HepG2 (cell line): ENCODE measurements around the gene GTF2I. TPM values are rescaled to one million over a fixed set of nuclear protein-coding genes. Genes with fewer than 3 reads are reported as not detected.
A peak's percentile ranks its signal among the peaks of the same experiment; 100 is the strongest.

Source experiments
- ARNT2 ChIP-seq: sonication (generic); formaldehyde crosslinking; IDR thresholded peaks from 2 replicates; pipeline ENCODE4 v1.8.0; 2022; ENCODE audit warnings: mild to moderate bottlenecking, low read depth, missing genetic modification reagents, moderate library complexity
- BRF2 ChIP-seq: sonication (generic); formaldehyde crosslinking; IDR thresholded peaks from 2 replicates; pipeline ENCODE4 v1.8.1; 2022; ENCODE audit warnings: mild to moderate bottlenecking, missing genetic modification reagents
- EED ChIP-seq: sonication (generic); formaldehyde crosslinking; IDR thresholded peaks from 2 replicates; pipeline ENCODE4 v1.5.0; 2020; ENCODE audit warnings: mild to moderate bottlenecking, missing genetic modification reagents
- ETV6 ChIP-seq: sonication (generic); formaldehyde crosslinking; conservative IDR thresholded peaks from 2 replicates; pipeline ENCODE4 v1.4.0; 2020; ENCODE audit warnings: missing genetic modification reagents
- HNF1B ChIP-seq: sonication (generic); formaldehyde crosslinking; IDR thresholded peaks from 2 replicates; pipeline ENCODE4 v1.5.1; 2020; ENCODE audit warnings: mild to moderate bottlenecking, moderate library complexity, missing genetic modification reagents
- HOXA3 ChIP-seq: sonication (generic); formaldehyde crosslinking; IDR thresholded peaks from 2 replicates; pipeline ENCODE4 v1.5.0; 2020; ENCODE audit warnings: missing genetic modification reagents
- KDM2A ChIP-seq: sonication (generic); formaldehyde crosslinking; IDR thresholded peaks from 2 replicates; pipeline ENCODE4 v1.4.0; 2020; ENCODE audit warnings: low read depth, missing genetic modification reagents, borderline replicate concordance
- NAIF1 ChIP-seq: sonication (generic); formaldehyde crosslinking; IDR thresholded peaks from 2 replicates; pipeline ENCODE4 v1.5.0; 2020; ENCODE audit warnings: mild to moderate bottlenecking, missing genetic modification reagents, borderline replicate concordance
- NR2F2 ChIP-seq: IDR thresholded peaks from 2 replicates; pipeline ENCODE4 v1.6.1; 2012; ENCODE audit warnings: low read depth, inconsistent platforms, borderline replicate concordance
- POLR2G ChIP-seq: fragments of 200-400 bp; formaldehyde crosslinking; IDR thresholded peaks from 2 replicates; pipeline ENCODE4 v1.6.1; 2018; ENCODE audit warnings: mild to moderate bottlenecking, low read depth, low read length, moderate library complexity
- PRDM4 ChIP-seq: sonication (generic); formaldehyde crosslinking; IDR thresholded peaks from 2 replicates; pipeline ENCODE4 v1.9.0; 2021; ENCODE audit warnings: missing genetic modification reagents, borderline replicate concordance
- ZBTB14 ChIP-seq: sonication (generic); formaldehyde crosslinking; IDR thresholded peaks from 2 replicates; pipeline ENCODE4 v1.4.0; 2020; ENCODE audit warnings: missing genetic modification reagents
- ZFX ChIP-seq: sonication (generic); formaldehyde crosslinking; IDR thresholded peaks from 2 replicates; pipeline ENCODE4 v1.4.0; 2020; ENCODE audit warnings: mild to moderate bottlenecking, low read depth, missing genetic modification reagents, moderate library complexity
- ZNF138 ChIP-seq: sonication (generic); formaldehyde crosslinking; IDR thresholded peaks from 2 replicates; pipeline ENCODE4 v1.5.0; 2020; ENCODE audit warnings: mild to moderate bottlenecking, low read depth, missing genetic modification reagents
- ZNF253 ChIP-seq: sonication (generic); formaldehyde crosslinking; IDR thresholded peaks from 2 replicates; pipeline ENCODE4 v1.8.0; 2022; ENCODE audit warnings: mild to moderate bottlenecking, missing genetic modification reagents, borderline replicate concordance
- ZNF280B ChIP-seq: sonication (generic); formaldehyde crosslinking; IDR thresholded peaks from 2 replicates; pipeline ENCODE4 v1.5.0; 2020; ENCODE audit warnings: missing genetic modification reagents, mild to moderate bottlenecking, borderline replicate concordance
- ZNF577 ChIP-seq: sonication (generic); formaldehyde crosslinking; IDR thresholded peaks from 2 replicates; pipeline ENCODE4 v1.4.0; 2020; ENCODE audit warnings: mild to moderate bottlenecking, low read depth, missing genetic modification reagents, borderline replicate concordance
- ZNF580 ChIP-seq: IDR thresholded peaks from 2 replicates; pipeline ENCODE4 v1.6.1; 2016; ENCODE audit warnings: low read depth, borderline replicate concordance
- ZNF672 ChIP-seq: sonication (generic); formaldehyde crosslinking; IDR thresholded peaks from 2 replicates; pipeline ENCODE4 v1.8.1; 2022; ENCODE audit warnings: missing genetic modification reagents
- polyA plus RNA-seq, 8 experiments: library from polyadenylated mRNA; depleted of rRNA in 3 of 8; stranded (reverse) in 7 of 8; unstranded in 1 of 8; fragments of >200 nt; fragmentation: Illumina TruSeq in 4 of 8; extraction: Trizol in 4 of 8; gene quantifications; 2 replicates each; pipeline versions ENCODE4 v1.2.1 to v1.2.3, GENCODE V29; 2011 to 2016; ENCODE audit warnings: low read depth in 4 of 8, missing spikeins in 1 of 8, mixed read lengths in 1 of 8; ENCODE audit not compliant: insufficient read depth in 1 of 8
- total RNA-seq, 5 experiments: library from RNA; depleted of rRNA; stranded (reverse); fragments of >200 nt; fragmentation: Illumina TruSeq; extraction: Trizol; gene quantifications; 2 replicates each; pipeline ENCODE4 v1.2.3, GENCODE V29; 2016; ENCODE audit warnings: low read depth in 1 of 5

Gene GTF2I
- total and polyA plus RNA-seq, 2 of the 13 experiments (the other 11 are each of a cell fraction or from before 2014, with no cell fraction given): 74.6 to 125 TPM

GRCh38 chr7:74656837-74657691, 454 bp upstream of the GTF2I start (continued):
- TF ChIP-seq KDM2A (CRISPR knock-in tag) (peak; percentile 75; the same call in 1 of the 2 replicates), ZNF280B (CRISPR knock-in tag) (peak; percentile 19; the same call in 1 of the 2 replicates), ZNF253 (CRISPR knock-in tag) (no peak), POLR2G (peak; percentile 89), HNF1B (CRISPR knock-in tag) (peak; percentile 61), NAIF1 (no peak), ETV6 (CRISPR knock-in tag) (peak; percentile 49; the same call in 1 of the 2 replicates), PRDM4 (no peak), ZNF577 (no peak), ZNF672 (CRISPR knock-in tag) (no peak), EED (no peak; the same call in 1 of the 2 replicates), ZFX (CRISPR knock-in tag) (peak; percentile 84), ZNF580 (CRISPR knock-in tag) (peak; percentile 60; the same call in 1 of the 2 replicates), ARNT2 (peak; percentile 29; the same call in 1 of the 2 replicates), BRF2 (no peak), HOXA3 (CRISPR knock-in tag) (peak; percentile 85), NR2F2 (no peak; the same call in 1 of the 2 replicates), ZBTB14 (peak; percentile 66), ZNF138 (CRISPR knock-in tag) (no peak; the same call in 1 of the 2 replicates)
